Fibroblast of lung (primary cell): ENCODE data around the gene NPC2.

ENCODE experiments used
- EZH2 ChIP-seq: IDR thresholded peaks from 2 replicates; pipeline ENCODE4 v1.5.1; 2012; ENCODE audit warnings: low read length, control low read depth, mild to moderate bottlenecking; ENCODE audit errors: missing control alignments
- TF ChIP-seq, protein P1 (sequence below), 2 donors: IDR thresholded peaks in 1 of 2; conservative IDR thresholded peaks in 1 of 2; 1 replicate in 1 of 2; 2 replicates in 1 of 2; pipeline ENCODE4 v1.5.1; 2011 to 2012; ENCODE audit warnings: low read length in 2 of 2, control low read depth in 1 of 2, inconsistent platforms in 1 of 2, low read depth in 1 of 2, mild to moderate bottlenecking in 1 of 2

DNA sequence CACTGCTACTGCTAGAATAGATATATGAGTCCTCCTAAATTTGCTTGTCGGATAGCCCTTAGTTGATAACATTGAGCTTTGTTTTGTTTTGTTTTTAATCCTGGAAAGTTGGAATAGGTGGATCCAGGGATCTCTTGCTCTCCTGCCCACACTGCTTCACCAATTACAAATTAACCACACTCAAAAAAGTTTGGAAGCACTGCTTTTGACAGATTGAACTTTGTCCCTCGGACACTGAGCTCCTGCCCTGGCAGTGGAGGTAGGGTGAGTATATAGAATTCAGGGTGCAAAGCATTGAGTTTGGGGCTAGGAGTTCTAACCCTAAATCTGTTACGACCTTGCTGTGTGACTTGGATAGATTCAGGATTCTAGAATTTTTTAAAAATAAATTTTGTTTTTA lies 52.0 kb downstream of the NPC2 start:
- TF ChIP-seq, protein P1, sequence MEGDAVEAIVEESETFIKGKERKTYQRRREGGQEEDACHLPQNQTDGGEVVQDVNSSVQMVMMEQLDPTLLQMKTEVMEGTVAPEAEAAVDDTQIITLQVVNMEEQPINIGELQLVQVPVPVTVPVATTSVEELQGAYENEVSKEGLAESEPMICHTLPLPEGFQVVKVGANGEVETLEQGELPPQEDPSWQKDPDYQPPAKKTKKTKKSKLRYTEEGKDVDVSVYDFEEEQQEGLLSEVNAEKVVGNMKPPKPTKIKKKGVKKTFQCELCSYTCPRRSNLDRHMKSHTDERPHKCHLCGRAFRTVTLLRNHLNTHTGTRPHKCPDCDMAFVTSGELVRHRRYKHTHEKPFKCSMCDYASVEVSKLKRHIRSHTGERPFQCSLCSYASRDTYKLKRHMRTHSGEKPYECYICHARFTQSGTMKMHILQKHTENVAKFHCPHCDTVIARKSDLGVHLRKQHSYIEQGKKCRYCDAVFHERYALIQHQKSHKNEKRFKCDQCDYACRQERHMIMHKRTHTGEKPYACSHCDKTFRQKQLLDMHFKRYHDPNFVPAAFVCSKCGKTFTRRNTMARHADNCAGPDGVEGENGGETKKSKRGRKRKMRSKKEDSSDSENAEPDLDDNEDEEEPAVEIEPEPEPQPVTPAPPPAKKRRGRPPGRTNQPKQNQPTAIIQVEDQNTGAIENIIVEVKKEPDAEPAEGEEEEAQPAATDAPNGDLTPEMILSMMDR (conservative IDR thresholded peaks at IDR 0.05 in 1 of 2, IDR thresholded peaks at IDR 0.05 in 1 of 2; ENCODE audit: low read depth in 1 of 2, low read length in 2 of 2) = no peak
- TF ChIP-seq EZH2 = no peak
